AG08395 (cell line): ENCODE results near the gene BHLHA15.

ENCODE experiments used
- DNase-seq: peaks from one replicate; pipeline ENCODE4 v3.0.0; 2012; ENCODE audit warnings: mixed read lengths, low spot score

Gene BHLHA15

DNA sequence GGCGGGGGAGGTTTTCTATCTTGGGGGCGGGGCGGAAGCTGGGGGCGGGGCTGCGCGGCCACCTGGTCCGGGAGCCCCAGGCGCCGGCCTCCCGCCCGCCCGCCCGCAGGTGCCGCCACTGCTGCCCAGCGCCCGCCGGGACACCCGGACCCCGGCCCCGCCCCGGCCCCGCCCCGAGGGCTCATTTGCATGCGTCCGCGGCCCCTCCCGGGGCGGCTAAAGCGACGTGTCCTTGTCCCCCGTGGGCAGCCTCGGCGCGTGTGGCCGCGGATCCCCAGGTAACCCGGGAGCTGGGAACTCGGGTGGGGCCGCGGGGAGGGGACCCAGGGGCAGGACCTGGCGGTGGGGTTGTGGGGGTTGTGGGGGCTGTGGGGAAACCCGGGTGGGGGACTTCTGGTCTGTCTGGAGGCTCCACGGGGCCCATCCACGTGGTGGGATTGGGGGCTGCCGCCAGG lies at the start of gene BHLHA15:
BHLHA15 (plus strand) TSS at position 219 of the 455 bp plus-strand sequence. CDS start 871 bp downstream, outside the sequence.
- DNase-seq = no peak

DNA sequence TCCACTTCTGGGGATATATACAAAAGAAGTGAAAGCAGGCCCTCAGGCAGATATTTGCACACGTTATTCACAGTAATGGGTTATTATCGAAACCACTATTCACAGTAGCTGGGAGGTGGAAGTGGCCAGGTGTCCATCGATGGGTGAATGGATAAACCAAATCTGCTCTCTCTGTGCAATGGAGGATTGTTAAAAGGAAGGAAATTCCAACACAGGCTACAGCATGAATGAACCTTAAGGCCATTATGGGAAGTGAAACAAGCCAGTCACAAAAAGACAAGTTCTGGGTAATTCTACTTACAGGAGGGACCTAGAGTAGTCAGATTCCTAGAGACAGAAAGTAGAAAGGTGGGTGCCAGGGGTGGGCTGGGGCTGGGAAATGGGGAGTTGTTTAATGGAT lies 48.5 kb upstream of the BHLHA15 start:
- no peak for DNase-seq

DNA sequence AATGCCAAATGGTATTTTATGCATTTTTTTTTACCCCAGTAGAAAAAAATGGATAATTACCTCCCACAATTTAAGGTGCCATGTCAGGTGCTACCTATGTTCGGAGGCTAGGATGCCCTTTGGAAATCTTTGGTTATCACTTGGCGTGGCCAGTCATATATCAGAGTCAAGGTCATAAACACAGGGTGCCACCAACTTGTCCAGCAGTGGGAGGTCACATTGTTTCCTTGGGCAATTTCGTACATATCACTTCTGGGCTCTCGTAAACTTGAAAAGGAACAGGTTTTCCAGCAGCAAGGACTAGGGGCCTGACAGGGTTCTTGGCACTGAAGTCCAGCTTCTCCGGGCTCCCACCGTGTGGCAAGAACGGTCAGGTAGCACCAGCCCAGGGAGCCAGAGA lies 48.0 kb upstream of the BHLHA15 start:
- no peak for DNase-seq

DNA sequence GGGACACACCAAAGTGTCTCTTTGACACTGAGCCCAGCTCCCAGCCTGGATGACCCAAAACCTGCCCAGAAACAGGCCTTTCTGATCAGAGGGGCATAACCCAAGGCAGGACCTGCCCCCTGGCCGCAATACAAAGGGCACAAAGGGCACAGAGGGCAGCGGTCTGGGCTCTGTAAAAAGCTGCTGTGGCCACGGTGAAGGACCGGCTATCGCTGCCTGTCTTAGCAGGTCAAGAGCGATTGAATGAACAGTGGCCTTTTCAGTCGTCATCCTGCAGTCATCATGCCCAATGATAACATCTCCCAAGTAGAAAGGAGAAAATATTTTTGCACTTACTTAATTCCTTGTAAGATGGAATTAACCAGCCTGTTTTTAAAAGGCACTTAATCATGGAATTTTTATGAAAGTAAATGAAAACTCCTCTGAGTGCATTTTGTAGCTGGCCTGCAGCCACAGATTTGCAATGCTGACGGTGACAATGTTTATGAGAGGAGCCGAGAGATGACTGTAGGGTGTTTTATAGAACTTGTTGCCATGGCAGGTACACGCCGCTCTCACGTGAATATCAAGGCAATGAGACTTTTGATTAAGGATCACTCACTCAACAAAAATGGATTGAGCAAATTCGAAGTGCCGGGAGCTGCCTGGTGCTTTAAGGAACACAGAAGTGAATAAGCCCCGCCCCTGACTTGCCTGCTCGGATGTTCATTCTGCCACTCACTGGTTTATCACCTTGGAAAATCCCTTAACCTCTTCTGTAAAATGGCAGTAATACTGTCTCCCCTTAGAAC lies 47.3 kb upstream of the BHLHA15 start:
- DNase-seq = no peak

DNA sequence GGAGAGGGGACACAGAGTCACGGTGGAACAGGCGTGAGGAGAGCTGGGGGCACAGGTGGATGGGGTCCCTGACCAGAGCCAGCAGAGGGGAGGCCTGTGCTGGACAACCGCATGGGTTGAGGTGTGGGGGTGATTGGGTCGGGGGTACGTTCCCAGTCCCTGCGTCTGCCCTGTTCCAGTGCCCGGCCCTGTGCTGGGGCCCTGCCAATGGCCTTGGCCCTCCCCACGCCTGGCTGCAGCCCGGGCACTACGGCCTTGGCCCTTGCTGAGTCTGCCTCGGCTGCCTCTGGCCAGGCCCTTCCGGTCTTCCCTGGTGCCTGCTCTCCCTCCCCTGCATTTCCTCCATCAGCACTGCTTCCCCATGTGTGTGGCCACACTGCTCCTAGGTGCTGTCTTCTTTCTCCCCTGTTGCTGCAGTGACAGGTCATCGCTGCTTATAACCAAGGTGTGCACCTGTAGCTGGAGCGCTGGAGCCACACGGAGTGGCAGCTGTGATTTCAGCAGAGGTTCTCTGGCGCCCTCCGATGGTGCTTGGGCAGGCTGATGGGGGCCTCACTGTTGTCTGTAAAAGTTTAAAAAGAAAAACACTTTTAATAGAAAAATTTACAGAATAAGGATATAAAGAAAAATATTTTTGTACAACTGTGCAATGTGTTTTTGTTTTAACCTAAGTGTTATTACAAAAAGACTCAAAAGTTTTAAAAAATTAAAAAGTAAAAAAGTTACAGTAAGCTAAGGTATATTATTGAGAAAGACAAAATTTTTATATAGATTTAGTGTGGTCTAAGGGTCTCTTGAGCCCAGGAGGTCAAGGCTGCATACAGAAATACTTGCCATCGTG lies 45.2 kb upstream of the BHLHA15 start:
- DNase-seq = no peak

DNA sequence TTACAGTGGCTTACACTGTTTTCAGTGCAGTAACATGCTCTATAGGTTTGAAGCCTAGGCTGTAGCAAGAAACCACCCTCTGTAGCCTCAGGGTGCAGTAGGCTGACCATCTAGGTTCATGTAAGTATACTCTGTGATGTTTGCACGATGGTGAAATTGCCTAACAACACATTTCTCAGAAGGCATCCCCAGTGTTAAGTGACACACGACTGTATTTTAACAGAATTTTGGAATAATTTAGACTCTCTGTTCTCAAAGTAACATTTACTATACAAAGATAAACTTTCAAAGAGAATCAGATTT lies 44.6 kb upstream of the BHLHA15 start:
- DNase-seq = no peak

DNA sequence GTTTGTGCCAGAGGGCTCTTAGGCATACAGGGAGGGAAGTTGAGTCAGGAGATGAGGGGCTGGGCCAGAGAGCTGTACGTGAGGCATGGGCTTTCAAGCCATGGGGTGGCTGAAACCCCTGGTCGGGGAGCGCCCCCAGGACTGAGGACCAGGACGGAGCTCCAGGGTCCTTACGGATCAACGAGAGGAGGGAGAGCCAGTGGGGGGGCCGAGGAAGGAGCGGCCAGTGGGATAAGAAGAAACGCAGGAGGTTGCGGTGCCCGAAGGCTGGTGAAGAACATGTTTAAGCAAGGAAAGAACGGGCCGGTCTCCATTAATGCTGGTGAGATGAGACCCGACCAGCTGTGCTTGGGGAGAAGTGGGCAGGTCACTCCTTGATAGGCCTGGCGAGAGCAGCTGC lies 43.6 kb upstream of the BHLHA15 start:
- DNase-seq = no peak

DNA sequence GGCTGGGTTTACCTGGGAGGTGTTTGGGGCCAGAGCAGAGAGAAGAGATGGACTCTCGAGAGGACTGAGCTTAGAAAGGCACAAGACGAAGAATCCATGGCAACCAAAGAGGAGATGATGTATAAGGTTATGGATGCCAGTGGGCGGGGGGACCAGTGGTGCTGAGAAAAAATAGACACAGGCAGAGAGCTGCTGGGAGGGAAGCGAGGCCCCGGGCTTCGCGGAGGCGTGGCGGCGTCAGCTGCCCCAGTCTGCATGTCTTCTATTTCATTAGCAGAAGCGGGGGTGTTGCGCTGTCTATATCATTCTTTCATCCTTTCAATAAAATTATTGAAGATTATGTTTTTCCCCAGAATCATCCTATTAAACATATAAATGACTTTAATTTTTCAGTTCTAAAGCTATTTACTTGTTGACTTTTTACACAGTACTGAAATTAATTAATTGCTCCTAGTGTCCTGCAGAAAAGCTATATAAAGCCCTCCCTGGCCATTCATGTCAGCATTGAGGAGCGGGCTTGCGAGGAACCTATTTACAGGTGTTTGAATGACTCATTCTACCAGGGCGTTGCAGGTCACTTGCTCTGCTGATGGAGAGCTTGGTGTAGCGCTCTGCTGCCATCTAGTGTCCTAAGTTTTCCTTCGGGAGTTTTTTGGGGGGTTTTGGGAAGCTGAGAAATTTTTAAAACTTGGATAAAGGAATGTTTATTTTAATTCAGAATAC lies 42.9 kb upstream of the BHLHA15 start:
- peak; percentile 81 for DNase-seq

DNA sequence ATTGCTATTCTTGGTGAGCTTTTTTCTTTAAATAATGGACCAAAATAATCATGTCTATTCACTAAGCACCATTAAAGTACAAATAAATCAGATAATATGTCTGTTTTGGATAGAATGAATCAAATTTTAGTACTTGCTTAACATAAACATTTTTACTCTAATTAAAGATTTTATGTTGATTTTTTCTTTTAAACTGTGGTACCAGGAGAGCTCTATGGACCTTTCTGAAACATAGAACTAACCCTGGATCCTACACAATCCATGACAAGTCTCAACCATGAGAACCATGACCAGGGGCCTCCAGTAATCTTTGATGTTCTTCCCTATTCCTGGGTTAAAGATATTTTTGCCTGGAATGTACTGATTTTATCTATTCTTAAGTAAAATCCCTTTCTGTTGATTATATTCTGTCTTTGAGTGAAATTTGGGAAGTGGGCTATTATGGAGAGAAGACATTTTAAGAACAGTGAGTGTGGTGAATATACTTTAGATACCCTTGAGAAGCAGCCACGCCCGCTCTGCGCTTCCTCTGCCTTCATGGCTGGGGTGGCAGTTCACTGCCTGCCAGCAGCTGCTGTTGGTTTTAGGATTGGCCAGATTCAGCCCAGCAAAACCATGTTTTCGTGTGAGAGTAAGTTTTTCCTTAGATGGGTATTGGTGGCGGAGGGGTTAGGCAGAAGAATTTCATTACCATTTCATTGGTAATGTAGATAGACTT lies 42.2 kb upstream of the BHLHA15 start:
- DNase-seq = no peak

DNA sequence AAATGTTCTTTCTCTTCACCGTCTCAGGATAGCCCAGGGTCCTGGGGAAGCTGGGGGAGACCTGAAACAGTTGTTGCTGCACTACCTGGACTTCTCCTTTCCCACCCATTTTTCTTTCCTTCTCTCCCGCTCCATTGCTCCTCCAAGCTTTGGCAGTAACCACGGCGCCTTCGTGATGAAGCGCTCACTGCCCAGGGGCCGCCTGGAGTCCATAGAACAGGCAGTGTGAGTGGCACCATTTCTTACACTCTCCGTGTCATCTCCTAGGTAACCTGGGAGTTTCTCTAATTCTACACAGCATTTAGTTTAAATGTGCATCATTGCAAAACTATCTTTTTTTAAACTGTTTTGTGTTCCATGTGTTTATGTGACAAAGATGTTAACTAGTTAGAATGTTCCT lies 40.3 kb upstream of the BHLHA15 start:
- no peak for DNase-seq

DNA sequence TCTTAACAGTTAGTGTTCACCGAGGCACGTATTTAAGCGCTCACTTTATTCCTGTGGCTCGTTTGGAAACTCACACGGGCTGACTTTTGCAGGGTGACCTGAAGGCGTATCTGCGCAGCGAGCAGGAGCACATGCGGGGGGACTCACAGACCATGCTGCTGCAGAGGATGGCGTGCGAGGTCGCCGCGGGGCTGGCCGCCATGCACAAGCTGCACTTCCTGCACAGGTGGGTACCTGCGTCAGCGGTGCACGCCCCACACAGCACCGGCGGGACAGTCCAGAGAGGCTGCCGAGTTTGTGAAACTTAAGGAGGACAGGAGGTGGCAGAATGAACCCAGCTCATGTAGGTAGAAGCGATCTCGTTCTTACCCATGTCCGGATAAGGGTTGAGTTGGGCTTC lies 39.8 kb upstream of the BHLHA15 start:
- no peak for DNase-seq

DNA sequence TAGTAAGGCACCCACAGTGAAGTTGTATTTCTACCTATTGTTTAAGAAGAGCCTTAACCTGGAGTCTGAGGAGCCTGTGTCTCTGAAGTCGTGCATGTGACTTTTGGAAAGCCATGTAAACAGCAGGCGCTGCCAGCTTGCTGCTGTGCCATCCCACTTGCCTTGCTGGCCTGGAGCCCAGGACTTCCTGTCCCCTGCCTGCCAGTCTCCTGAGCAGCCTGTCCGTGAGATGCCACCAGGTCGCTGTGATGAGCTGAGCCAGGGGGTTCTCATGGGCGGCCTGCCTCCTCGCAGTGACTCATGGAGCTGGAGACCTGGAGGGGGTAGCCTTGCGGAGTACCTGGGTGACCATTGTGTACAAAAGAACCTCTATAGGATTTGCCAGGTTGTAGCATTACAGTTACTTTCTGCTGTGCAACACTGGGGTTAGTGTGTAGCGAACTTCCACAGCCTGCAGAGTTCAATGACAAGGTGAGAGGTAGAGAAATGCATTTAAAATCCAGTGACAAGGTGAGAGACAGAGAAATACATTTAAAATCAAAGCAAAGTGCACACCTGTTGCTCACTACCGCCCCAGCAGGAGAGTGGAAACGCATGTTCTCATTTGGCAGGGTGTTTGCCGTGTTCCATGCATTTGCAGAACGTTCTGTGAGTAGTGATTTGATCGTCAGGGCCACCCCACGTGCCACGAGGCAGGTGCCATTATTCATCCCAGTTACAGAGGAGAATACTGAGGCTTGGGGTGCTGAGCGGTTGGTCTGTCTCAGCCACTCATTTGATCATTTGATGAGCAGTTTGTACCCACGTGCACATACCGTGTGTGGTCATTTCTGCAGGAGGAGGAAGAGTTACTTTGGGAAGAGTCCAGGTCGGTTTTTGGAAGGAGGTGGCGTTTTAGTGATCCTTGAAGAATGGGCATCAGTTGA lies 36.6 kb upstream of the BHLHA15 start:
- DNase-seq = no peak

DNA sequence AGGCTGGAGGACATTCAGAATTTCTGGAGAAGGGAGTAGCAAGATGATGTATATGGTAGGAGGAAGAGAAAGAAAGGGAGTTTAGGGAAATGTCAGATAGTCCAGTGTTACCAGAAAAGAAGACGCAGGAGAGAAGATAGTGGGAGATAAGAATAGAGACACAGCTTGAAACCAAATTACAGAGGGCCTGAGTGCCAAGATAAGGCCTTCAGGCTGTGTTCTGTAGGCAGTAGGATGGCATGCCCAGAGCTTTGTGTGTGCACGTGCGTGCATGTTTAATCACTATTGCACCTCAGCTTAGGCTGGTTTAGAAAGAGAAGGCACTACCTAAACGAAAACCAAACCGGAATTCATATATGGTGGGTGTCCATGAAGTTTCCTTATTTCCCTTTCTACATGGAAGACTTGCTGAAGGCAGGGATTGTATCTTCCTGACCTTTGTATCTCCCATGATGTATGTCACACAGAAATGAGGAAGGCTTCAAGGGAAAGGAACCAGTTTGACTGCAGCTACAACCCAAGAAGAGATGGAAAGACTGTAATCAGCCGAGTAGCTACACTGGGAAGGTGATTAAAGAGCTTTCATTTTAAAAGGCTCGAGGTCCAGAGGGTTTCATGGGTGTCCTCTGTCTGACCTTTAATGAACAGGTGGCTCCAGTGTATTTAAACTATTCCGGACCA lies 35.8 kb upstream of the BHLHA15 start:
- no peak for DNase-seq

DNA sequence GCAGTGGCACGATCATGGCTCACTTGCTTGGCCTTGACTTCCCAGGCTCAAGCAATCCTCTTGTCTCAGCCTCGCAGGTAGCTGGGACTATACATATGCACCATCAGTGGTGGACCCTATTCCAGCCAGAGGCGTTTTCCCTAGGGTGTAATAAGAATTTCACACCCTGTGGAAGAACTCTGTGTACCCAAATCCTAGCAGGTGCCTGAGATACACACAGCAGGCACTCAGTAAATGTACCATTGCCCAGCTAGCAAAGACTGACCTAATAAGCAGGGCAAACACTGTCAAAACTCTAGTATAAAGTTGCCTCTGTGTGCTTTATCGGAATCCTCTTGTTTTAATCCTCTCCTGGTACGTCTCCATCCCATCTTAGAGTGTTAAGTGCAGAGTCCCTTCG lies 33.7 kb upstream of the BHLHA15 start:
- DNase-seq = no peak

DNA sequence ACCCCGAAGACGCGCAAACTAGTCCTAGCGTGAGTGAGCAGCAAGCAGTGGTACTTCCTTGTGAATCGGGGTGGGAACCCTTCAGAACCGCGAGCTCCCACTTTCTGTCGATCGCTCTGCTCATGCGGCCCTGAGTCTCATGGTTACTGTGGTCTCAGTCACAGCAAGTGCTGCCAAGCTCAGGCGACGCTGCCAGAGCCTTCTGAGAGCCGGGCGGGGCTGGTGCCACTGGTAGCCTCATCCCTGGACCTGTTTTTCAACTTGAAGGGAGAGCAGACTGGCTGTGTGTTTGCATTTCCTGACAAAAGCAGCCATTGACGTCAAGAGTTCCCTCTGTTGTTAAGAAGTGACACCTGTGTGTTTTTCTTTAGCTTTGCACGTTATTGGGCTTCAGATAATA lies 32.9 kb upstream of the BHLHA15 start:
- no peak for DNase-seq

DNA sequence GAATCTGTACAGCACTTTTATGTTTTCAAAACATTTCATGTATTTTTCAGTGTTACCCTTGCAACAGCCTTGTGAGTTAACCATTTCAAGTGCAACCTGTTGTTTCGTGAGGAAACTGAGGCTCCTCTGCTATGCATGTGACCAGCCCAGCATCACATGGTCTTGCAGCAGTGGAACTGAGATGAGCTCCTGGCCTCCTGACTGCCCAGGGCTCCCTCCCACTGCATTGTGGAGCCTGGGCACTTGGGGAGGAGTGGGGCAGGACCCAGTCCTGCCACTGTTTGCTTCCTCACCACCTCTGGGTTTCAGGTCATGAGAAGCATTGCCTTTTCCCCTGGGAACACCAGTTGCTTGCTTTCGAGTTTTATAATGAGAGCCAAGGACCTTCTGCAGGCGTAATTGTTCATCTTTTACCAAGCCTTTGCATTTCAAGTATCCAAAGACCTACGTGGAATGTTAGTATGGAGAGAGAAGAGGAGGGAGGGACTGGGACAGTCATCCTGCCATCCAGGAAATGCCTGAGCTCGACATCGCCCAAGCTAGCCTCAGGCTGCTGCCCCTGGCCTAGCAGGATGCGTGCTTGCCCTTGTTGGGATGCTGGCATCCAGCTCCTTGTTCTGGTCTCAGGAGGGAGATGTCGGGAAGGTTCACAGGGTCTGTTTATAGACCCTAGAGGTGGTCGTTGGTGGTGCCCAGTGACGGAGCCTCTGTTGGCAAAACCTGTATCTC lies 32.3 kb upstream of the BHLHA15 start:
- DNase-seq = no peak

DNA sequence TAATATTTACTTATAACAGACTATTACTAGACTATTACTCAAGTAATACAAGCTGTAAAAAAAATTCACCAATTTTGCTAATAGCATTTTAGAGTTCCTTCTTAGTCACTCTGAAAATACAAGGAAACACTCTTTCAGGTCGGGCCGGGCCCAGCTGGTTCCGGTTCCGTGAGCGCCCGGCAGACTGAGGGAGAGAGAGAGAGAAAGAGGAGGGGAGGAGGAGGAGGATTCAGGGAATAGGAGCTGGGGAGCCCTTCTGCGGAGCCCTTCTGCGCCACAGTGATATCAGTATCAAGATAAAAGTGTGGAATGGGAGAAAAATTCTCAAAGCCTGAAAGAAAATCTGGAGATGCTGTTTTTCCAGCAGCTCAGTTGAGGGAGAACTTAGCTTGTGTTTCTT lies 30.5 kb upstream of the BHLHA15 start:
- DNase-seq = no peak

DNA sequence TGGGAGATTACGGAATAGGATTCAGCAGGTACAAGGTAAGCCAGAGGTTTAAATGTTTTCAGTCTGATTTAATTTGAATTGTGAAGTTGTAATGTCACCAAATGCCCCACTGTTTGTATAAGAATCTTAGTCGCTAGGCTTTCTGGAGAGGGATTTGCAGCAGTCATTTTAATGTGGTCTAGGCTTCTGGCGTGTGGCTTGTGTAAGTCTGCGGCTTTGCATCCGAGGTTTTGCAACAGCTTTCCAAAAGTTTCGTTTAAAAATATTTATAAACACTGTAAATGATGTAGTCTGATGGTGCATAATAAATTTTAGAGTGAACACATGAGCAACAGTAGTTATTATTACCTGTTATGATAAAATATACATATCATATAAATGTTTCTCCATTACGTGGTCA lies 26.1 kb upstream of the BHLHA15 start:
- no peak for DNase-seq

DNA sequence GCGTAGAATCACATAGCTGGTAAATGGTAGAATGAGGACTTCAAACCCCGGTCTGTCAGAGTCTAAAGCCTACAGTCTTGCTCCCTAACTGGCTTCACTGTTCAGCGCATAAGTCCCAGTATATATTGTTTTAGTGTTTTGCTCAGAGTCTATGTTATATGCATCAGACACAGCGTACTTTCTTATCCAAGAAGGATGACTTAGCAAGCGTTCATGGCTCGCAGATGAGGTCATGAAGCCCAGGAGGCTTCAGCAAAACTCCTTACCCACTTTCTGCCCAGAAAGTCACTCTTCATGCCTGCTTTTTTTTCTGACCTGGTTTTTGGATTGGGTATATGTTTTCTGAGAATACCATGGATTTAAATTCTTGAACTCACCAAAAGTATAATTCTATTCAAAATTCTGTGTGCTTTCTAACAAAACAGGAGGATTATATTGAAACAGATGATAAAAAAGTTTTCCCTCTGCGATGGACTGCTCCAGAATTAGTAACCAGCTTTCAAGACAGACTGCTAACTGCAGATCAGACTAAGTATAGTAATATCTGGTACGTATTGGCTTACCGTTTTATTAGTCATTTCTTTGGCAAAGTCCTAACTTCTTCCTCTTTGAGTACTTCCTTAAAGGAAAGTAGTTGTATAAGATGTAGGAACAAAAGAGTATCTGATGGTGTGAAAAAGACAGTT lies 24.6 kb upstream of the BHLHA15 start:
- peak; percentile 38 for DNase-seq
